Limb (tissue), 2 donors: ENCODE data around the gene SPAG17.
A peak's percentile ranks its signal among the peaks of the same experiment; 100 is the strongest.

Source experiments
- DNase-seq, 2 donors: peaks; one replicate each; pipeline ENCODE4 v3.0.0-alpha.2; 2016; ENCODE audit errors: extremely low spot score in 2 of 2

Gene SPAG17

DNA sequence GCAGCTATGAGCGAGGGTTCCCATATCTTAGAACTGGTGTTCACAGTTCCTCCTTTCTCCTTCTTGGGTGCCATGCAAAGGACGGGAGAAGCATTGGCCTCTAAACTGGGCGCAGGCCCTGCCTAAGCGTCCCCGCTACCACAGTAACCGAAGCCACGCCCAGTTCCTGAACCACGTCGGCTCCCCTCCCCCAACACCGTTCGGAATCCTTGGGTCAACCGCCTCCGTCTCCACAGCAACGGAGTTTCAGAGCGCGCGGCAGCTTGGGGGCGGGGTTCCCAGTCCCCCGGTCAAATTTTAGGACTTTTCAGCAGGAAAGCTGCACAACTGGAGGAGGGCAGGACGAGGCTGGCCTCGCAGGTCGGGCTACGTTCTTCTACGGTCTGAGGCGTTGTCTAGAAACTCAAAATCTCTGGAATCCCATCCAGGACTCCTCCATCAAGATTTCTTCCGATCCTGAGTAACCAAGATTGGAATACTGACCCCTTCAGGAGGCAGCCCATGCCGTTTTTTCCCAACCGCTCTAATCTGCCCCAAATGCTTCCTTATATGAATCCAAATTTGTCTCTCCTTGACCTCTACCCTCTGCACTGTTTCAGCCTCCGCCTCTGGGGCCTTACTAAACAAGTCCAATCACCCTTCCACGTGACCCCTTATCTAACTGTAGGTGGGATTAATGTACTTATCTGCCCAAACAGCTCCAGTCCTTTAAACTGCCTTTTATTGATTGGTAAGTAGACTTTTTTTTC is at the start of gene SPAG17:
Gene SPAG17, minus strand, starts transcription at position 145 of the 749 bp plus-strand sequence. Its CDS starts 71 bp downstream, at position 74.
- peak; percentile 87 to 90 for DNase-seq

DNA sequence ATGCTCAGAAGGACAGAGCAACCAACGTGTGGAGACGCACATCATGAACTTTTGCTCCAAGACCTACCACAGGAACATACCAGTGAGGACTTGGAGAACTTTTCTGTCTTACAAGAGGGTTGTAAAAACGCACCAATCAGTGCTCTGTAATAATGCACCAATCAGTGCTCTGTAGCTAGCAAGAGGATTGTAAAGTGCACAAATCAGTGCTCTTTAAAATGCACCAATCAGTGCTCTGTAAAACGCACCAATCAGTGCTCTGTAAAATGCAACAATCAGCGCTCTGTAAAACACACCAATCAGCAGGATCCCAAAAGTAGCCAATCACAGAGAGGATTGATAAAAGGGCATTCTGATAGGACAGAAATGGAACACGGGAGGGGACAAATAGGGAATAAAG is 40.4 kb upstream of the SPAG17 start:
- DNase-seq = no peak

DNA sequence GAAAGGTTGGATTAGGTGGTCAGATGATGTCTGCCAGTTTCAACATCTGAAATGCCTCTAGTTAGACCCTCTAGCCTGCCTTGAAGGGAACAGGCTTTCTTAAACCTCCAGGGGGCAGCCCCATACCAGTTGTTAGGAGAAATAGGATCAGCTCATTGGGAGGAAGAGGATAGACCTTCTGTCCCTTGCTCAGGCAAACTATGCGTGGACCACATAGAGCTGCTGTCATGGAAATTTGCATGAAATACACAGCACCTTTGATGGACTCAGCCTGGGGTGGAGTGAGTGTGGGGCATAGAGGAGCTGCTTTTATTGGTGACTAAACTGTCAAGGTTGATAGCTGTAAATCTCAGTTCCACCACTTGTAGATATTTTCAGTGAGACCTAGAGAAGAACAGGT is 38.4 kb upstream of the SPAG17 start:
- peak; percentile 39 to 54 for DNase-seq

DNA sequence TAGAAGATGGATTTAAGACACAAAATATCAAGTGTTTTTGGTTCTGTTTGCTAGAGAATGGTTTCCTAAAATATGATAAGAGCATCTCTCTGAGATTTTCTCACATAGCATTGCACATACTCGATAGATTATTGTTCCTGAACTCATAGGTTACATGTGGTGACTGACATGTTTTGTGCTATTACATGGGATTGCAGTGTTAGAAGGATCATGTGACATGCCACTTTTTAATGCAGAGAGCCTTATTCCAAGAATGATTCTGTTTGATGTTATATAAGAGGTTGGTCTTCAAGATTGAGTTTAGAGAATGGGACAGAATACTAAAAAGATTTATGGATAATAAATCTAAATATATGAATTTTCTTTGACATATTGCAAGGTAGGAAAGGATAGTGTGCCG is 34.4 kb upstream of the SPAG17 start:
- DNase-seq = no peak

DNA sequence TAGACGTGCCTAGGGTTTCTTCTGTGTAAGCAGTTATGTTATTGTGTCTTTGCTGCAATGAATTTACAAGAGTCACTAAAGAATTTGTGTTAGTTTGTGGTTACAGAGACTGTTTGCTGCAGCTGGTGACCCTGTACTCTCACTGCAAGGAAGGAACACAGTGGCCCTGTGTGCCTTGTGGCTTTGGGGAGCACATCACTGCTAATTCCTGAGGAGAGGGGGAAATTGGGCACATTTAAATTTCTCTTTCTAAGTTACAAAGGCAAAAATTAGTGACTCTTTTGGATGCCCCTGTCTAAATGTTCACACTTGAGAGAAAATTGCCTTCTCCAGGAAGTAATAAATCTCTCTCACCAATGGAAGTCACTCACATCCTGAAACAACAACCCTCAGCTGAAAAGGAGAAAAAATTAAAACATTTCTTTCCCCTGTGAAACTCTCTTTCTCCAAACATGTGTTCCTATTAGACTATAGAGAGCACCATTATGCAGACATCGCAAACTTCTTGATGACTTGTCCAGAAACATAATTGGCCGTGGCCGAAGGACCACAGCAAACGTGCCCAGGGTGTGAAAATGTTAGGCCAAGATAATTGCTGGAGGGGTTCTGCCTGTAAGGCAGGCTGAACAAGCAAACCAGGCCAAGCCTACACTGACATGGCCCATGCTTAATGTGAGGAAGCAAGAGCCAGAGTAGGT is 32.3 kb upstream of the SPAG17 start:
- DNase-seq = no peak

DNA sequence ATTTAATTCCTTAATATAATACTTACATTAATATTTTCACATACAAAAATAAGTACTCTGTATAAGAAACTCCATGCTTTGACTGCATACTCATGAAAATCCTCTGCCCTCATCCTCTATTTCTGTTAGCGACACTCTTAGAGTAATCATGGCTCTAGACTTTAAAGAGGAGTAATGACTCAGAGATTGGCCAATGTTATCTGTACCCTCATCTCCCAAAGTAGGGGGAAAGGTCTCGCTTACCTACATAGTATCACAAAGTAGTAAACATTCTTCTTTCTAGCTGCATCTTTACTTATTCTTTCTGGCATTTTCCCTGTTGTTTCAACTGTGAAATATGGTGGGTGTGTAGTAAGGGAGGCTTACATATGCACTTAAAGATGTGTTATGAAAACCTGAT is 29.8 kb upstream of the SPAG17 start:
- DNase-seq = no peak

DNA sequence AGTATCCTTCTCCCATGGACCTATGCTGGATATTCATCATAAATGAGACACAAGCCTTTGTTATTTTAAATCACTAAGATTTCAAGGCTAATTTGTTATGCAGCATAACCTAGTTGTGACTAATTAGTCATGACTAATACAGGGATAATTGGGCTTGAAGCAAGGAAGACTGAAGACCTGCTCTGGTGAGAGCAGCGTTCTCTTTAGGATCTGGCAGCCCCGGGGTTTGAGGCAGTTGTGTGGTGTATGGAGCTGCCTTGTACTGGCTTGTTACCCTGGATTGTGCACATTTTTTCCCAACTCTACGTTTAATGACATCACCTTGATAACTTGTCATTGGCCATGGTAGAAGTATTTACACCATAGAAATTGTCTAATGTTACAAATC is 25.7 kb upstream of the SPAG17 start:
- no peak for DNase-seq

DNA sequence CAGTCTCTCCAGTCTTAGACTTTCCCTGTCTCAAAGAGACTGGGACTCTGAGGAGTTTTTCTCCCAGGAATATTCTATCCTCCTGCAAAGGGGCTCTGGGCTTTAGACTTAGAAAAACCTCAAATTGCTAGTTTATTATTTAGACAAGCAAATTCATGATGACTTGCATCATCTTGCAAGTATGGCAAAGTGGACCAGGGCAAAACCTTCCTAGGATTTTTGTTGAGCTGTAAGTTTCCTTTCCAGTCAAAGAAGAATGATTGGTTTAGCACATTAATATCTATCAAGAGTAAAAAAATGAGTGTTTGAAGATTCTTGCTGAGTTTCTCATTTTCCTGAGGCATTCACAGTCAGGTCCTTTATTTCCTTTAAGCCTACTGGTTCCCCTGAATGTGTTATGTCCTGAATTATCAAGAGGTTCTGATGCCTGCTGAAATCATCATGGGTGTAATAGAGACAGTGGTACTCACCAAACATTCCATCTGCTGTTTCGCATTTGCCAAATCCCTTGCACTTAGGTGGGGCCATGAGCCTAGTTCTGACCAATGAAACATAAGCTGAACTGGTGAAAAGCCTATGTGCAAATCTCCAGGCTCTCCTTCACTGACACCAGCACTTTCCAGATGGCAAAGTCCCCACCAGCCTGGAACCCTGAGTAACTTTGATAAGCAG is 25.2 kb upstream of the SPAG17 start:
- no peak for DNase-seq

DNA sequence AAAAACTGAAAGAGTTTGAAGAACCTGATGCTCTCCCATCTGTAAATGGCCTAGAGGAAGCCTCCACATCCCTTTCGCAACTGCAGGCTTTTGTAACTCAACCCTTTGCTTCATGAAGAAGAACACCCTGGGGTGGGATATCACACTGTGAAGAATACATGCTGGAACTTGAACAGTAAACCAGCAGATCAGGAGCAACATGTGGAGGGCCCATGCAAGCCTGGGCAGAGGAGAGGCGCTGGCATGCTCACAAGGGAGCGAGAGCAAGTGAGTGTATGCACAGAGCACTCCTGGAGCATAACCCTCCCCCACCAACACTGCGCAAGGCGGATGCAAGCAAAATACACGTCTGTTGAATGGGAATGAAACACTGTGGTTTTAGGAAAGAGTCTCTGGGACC is 24.6 kb upstream of the SPAG17 start:
- DNase-seq = no peak

DNA sequence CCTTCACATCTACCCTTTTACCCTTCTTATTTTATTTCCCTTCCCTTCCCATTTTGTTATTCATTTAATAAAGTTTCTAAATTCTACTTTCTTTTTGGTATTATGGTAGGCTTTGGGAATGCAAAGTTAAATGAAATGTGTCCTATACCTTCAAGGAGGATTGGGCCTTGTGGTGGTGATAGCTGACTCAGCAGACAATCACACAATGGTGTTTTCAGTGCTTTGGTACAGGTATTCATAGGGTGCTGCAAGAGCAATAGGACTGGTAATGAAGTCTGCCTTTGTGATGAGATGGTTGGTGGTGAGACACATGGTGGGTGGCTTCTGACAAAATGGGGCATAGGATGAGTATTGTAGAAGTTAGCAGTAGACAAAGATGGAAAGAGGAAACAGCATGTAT is 21.9 kb upstream of the SPAG17 start:
- DNase-seq = no peak

DNA sequence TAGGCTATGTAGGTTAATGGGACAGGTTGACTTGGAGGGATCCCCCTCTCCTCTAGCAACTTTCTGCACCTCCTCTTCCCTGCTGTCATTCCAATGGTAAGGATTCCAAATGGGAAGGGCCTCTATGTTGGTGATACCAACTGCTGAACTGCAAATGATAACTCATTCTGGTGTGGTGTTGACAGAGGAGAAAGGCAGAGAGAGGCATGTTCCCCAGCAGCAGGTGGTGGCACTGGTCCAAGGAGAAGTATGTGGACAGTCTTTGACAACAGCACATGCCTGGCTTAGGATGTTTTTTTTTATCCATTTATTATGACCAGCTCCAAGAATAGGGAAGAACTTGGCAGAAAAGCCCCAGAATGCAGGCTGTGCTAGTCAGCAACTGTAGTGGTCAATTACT is 19.6 kb upstream of the SPAG17 start:
- peak in 1 of 2 donors; percentile 43 for DNase-seq

DNA sequence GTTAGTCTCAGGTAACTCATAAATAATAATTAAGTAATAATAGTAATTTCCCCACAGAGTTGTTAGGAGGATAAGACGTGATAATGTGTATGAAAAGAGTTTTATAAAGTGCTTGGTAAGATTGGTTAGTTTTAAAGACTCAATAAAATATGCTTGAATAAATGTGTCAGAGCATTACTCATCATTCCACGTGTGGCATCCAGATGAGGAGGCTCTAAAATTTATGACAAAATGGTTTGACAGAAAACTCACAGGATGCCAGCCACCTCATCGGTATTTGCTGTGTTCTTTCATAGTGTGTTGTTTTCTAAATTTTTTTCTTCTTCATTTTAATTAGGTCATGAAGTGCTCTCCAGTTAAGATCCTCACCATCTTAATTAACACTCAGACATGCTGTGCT is 19.1 kb upstream of the SPAG17 start:
- no peak for DNase-seq

DNA sequence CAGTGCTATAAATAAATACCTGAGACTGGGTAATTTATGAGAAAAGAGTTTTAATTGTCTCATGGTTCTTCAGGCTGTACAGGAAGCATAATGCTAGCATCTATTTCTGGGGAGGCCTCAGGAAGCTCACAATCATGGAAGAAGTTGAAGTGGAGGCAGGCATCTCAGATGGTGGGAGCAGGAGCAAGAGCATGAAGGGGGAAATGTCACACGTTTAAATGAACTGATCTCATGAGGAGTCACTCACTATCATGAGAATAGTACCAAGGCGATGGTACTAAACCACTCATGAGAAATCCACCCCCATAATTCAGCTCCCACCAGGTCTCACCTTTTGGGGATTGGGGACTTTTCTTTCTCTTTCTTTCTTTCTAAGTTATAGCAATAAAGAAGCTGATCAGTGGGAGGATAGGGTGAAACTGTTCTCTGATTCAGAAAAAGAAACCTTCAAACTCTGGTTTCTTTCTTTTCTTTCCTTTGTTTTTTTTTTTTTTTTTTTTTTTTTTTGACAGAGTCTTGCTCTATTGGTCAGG is 17.1 kb upstream of the SPAG17 start:
- no peak for DNase-seq

DNA sequence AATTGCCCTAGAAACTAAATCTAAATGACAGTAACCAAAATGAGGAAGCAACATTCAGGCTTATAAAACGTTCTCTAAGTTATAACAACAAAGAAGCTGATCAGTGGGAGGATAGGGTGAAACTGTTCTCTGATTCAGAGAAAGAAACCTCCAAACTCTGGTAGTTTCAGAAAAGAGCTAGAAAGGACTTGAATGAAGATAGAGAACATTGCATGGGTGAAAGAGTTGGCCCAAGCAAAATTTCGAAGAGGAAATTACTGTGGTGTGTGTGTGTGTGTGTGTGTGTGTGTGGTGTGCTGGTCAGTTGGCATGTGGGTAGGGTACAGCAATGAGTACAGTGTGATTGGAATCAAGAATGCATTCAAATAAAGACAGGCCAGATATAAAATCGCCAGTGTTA is 16.5 kb upstream of the SPAG17 start:
- no peak for DNase-seq

DNA sequence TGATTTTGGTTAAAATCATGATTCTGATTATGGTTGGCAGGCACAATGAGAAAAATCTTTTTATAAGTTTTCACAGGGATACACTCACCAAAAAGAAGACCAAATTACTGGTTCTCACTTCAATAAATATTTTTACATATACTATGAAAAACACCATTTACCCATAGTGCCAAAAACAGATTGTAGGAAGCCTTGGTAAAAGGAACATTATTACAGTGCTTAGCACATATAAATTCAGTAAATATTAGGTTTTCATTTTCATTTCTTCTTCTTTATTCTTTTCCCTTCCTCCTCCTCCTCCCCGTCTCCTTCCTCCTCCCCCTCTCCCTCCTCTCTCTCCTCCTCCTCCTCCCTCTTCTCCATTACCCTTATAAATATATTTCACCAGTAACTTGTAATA is 15.8 kb upstream of the SPAG17 start:
- DNase-seq = no peak

DNA sequence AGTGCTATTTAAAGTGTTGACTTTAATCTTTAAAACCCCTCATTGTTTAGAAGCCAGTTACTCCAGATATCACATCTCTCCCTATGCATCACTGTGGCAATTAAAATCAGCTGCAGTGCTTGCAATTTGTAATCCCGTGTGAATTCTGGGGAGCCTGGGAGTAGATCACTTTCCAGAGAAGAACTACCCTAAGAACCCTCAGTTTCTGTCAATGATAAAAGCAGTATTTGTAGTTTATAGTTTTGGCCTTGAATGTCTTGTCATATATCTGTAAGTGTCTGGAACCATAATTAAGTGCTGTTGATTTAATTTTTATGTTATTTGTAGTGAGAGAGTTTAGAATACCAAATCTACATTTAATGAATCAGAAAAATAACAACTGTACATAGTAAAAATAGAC is 5.5 kb upstream of the SPAG17 start:
- no peak for DNase-seq

DNA sequence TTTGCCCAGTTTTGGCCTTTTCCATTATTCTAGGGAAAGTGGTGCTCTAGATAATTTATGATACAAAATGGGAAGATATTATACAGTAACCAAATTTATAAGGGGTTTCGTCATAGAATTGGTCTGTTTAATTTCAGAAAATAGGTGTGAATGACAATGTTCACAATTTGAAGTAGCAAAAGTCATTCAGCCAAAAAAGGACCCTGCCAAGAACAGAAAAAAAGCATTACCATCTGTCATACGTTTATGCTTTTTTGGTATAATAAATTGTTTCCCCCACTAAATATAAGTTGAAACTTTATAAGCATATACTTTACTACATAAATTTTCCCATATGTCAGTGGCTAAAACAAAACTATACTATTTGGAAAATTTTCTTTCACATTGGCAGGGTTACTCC is 4.5 kb upstream of the SPAG17 start:
- DNase-seq = no peak

DNA sequence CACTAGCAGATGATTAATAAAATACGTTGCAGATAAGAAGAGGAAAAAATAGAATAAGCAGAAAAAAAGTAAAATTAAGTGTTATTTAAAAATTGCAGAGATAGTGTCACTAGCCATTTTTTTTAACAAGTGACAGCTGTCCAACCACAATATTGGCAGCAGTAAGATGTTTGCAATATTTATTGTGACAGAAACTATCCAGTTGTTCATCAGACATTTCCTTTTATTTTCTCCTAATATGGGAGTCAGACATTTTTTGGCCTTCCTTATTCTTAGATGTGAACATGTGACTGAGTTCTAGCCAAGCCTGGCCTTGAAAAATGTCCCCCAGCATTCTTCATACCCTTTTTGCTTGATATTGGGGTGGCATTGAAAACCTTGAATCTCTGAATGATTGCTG is 3.4 kb upstream of the SPAG17 start:
- DNase-seq = no peak

DNA sequence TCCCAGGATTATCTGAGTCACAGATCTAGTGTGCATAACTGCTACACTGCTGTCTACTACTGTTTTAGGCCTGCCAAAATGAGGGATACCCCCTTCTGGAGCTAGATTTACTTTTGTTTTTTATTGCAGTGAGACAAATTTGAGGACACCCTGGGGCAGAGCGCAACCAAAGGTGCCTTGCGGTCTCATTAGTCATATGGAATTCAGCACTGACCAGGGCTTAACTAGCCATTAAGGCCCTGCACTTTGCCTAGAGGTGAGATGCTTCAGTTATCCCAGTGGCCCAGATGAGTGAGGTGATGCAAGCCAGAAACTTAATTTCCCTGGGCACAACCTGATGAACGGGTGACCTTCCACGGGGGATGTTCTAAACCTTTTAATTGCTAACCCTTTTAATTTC is 998 bp upstream of the SPAG17 start:
- no peak for DNase-seq

DNA sequence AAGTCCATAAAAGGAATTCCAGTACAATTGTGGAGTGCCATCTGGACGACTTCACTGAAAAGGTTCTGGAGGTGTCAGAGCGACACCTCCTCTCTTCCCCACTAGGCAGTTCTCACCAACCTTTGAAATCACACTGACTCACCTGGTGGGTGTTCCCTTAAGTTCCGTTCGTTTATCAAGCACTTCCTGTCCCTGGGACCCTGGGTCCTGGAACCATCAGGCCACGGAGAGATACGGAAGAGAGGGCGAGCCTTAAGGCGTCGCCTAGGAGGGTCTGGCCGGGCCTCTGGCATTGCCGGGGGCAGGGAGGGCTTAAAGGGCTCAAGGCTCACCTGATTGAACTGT is 317 bp downstream of the SPAG17 start:
- no peak for DNase-seq

DNA sequence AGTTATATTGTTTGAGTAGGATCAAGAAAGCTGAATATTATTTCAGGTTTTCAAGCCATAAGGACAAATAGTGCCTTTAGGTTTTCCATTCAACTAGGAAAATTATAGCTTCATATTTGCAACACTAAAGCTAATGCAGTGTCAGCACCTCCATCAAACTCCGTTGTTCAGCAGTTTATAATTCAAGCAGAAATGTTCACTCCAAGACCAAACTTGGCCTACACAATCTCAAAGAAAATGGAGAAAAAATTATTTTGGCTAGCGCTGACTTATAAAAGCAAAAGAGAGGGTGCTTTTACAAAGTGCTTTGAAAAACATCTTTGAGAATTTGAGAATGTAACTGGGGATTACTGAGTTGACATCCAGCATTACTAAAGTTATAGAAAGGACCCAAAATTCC is 1.4 kb downstream of the SPAG17 start:
- no peak for DNase-seq

DNA sequence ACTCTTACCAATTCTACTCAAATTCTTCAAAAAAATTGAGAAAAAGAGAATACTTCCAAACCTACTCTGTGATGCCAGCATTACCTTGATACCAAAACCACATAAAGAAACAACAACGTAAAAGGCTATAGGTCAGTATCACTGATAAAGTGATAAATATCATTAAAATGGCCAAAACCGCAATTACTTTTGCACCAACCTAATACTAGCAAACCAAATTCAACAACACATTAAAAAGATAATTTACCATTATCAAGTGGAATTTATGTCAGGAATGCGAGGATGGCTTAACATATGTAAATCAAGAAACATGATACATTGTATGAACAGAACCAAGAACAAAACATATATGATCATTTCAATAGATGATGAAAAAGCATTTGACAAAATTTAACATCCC is 7.0 kb downstream of the SPAG17 start:
- no peak for DNase-seq

DNA sequence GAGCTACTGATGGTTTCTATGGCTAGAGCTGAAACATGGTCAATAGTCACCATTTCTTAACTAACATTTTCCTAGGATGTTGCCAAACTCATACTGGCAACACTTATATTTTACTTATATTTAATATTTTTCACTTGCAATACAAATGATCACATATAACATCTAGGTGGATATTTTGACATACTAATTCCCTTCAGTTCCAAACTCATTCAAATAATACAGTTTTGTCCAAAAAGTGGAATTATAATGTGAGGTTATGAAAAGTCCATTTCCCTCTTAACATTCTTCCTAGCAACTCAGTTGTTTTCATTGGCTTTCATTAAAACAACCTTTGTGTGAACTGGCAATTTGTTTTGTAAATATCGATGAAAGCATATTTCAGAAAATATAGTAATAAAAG is 16.0 kb downstream of the SPAG17 start:
- no peak for DNase-seq
